WERI-Rb-1 (cell line): ENCODE data around the gene AQP12B.

Experiments
- DNase-seq: peaks from one replicate; pipeline ENCODE4 v3.0.0-alpha.2; 2020
- H3K27ac ChIP-seq: fragments of 250-450 bp; sonication (Bioruptor Pico); 2 replicates; pipeline ENCODE4 v1.5.1; 2020; ENCODE audit warnings: mild to moderate bottlenecking, moderate library complexity
- H3K27me3 ChIP-seq: fragments of 250-450 bp; sonication (Bioruptor Pico); 2 replicates; pipeline ENCODE4 v1.5.1; 2021; ENCODE audit warnings: mild to moderate bottlenecking, low read depth, moderate library complexity; ENCODE audit not compliant: insufficient read depth, severe bottlenecking
- H3K36me3 ChIP-seq: fragments of 250-450 bp; sonication (Bioruptor Pico); 2 replicates; pipeline ENCODE4 v1.5.1; 2020; ENCODE audit warnings: mild to moderate bottlenecking, moderate library complexity
- H3K4me3 ChIP-seq: 2 replicates; pipeline ENCODE4 v1.5.1; 2011; ENCODE audit warnings: low read depth, mild to moderate bottlenecking, control low read depth, low read length
- H3K9me3 ChIP-seq: fragments of 250-450 bp; sonication (Bioruptor Pico); 2 replicates; pipeline ENCODE4 v1.5.1; 2021; ENCODE audit warnings: mild to moderate bottlenecking, moderate library complexity; ENCODE audit not compliant: severe bottlenecking
- CTCF ChIP-seq: IDR thresholded peaks from 2 replicates; pipeline ENCODE4 v1.5.1; 2011; ENCODE audit warnings: low read depth, mild to moderate bottlenecking, control low read depth, inconsistent platforms, low read length

Gene AQP12B

GRCh38 chr2:240635121-240635997 lies 47.3 kb downstream of the AQP12B start:
- Histone ChIP-seq H3K36me3 (no peaks in the 10 kb centered on the region), H3K9me3 (peaks cover 19% of the 10 kb centered on the region), H3K27ac (no peak overlapping the region), H3K4me3 (no peak overlapping the region), H3K27me3 (peaks cover 26% of the 10 kb centered on the region)
- DNase-seq: no peak
- no peak for TF ChIP-seq CTCF

- Histone ChIP-seq H3K9me3 (peaks cover 19% of the 10 kb centered on the region), H3K36me3 (no peaks in the 10 kb centered on the region), H3K27me3 (peaks cover 3% of the 10 kb centered on the region), H3K4me3 (no peak overlapping the region), H3K27ac (no peak overlapping the region)
- no peak for DNase-seq
- no peak for TF ChIP-seq CTCF
These were observed 50.4 kb downstream of the AQP12B start for GRCh38 chr2:240632306-240632721.

DNA sequence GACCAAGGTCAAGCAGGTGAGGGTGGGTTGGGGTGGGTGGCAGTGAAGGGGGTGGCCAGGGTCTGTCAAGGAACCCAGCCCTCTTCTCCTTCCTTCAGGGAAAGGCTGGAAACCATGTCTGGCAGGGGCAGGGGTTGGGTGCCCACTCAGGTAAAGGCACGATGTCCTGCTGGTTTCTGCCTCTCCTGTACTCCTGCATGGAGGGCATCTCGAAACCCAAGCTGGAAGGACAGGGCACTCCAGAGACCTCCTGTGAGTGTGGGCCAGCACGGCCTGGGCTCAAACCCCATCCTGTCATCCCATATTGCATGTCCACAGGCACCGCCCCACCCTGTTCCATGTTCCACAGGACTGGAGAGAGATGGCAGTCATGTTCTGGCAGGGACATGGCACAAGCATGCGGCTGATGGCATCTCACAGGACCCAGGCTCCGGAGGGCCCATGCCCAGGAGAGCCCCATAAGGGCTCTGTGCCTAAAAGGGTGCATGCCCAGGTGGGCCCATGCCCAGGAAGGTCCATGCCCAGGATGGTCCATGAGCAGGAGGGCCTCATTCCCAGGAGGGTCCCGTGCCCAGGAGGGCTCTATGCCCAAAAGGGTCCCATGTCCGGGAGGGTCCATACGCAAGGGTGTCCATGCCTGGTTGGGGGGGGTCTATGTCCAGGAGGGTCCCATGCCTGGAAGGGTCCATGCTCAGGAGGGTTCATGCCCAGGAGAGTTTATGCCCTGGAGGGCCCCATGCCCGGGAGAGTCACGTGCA lies 51.0 kb downstream of the AQP12B start:
- Histone ChIP-seq H3K4me3 (no peak overlapping the region), H3K36me3 (no peaks in the 10 kb centered on the region), H3K27ac (no peak overlapping the region), H3K27me3 (no peaks in the 10 kb centered on the region), H3K9me3 (peaks cover 19% of the 10 kb centered on the region)
- no peak for DNase-seq
- TF ChIP-seq CTCF: no peak

DNA sequence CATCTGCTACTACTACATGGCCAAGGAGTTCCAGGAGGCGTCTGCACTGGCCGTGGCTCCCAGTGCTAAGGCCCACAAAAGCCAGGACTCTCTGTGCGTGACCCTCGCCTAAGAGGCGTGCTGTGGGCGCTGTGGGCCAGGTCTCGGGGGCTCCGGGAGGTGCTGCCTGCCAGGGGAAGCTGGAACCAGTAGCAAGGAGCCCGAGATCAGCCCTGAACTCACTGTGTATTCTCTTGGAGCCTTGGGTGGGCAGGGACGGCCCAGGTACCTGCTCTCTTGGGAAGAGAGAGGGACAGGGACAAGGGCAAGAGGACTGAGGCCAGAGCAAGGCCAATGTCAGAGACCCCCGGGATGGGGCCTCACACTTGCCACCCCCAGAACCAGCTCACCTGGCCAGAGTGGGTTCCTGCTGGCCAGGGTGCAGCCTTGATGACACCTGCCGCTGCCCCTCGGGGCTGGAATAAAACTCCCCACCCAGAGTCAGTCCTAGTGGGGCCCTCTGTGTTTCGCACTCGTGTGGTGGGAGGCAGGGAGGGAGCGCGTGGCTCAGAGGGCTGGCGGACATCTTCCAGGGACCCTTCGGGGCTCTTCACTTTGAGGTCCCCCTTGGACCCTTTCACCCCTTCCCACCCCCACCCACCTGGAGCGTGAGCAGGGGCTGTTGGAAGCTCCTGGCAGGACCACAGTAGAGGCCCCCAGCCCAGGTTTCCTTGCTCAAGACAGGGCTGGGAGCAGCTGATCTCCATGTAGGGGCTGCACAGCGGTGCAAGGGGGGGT lies 51.7 kb downstream of the AQP12B start:
- no peak overlapping the region for H3K4me3 ChIP-seq
- H3K27me3 ChIP-seq: no peaks in the 10 kb centered on the region
- no peaks in the 10 kb centered on the region for H3K36me3 ChIP-seq
- H3K9me3 ChIP-seq: peaks cover 19% of the 10 kb centered on the region
- TF ChIP-seq CTCF: no peak
- no peak for DNase-seq
- no peak overlapping the region for H3K27ac ChIP-seq

GRCh38 chr2:240629968-240630770 lies 52.5 kb downstream of the AQP12B start:
- peaks cover 19% of the 10 kb centered on the region for H3K9me3 ChIP-seq
- no peaks in the 10 kb centered on the region for H3K36me3 ChIP-seq
- H3K27ac ChIP-seq: no peak overlapping the region
- no peak for DNase-seq
- H3K4me3 ChIP-seq: no peak overlapping the region
- no peak for TF ChIP-seq CTCF
- H3K27me3 ChIP-seq: no peaks in the 10 kb centered on the region
